CD4-positive, alpha-beta memory T cell (primary cell): ENCODE data around the gene HLA-F. TPM values are rescaled to one million over a fixed set of nuclear protein-coding genes. Genes with fewer than 3 reads are reported as not detected.

Experiments
- CTCF ChIA-PET: fragments of 350-600 bp; sonication (Branson Sonifier 250); formaldehyde crosslinking; loops from one replicate; lab custom pipeline; 2021; ENCODE audit warnings: inconsistent platforms; ENCODE audit not compliant: partially characterized antibody; lab: Charles Lee
- POLR2A ChIA-PET: fragments of 350-600 bp; sonication (Branson Sonifier 250); formaldehyde crosslinking; loops from one replicate; lab custom pipeline; 2021; ENCODE audit not compliant: partially characterized antibody; lab: Charles Lee
- DNase-seq, 5 donors: peaks; one replicate each; pipeline versions ENCODE4 v3.0.0 to v3.0.0-alpha.2; 2020 to 2022; ENCODE audit warnings: mixed read lengths in 1 of 5
- H3K27ac ChIP-seq: one replicate; pipeline ENCODE4 v1.7.0; 2013; ENCODE audit warnings: low read depth, low read length
- H3K27me3 ChIP-seq: 2 replicates; pipeline ENCODE4 v1.7.0; 2013; ENCODE audit warnings: mild to moderate bottlenecking, low read length, moderate library complexity; ENCODE audit not compliant: insufficient read depth
- H3K36me3 ChIP-seq: 2 replicates; pipeline ENCODE4 v1.7.0; 2013; ENCODE audit warnings: mild to moderate bottlenecking, low read length, moderate library complexity; ENCODE audit not compliant: insufficient read depth
- H3K4me1 ChIP-seq: 2 replicates; pipeline ENCODE4 v1.7.0; 2013; ENCODE audit warnings: mild to moderate bottlenecking, low read length, moderate library complexity; ENCODE audit not compliant: insufficient read depth
- H3K4me3 ChIP-seq, 2 donors: one replicate each; pipeline ENCODE4 v1.7.0; 2013; ENCODE audit warnings: low read length in 2 of 2, mild to moderate bottlenecking in 1 of 2
- H3K9me3 ChIP-seq, 2 donors: one replicate each; pipeline ENCODE4 v1.7.0; 2013; ENCODE audit warnings: low read length in 2 of 2, control low read depth in 1 of 2; ENCODE audit not compliant: control insufficient read depth in 1 of 2
- H3K27ac Mint-ChIP-seq, 7 donors: one replicate each; pipeline ENCODE4 v1.8.0; 2020 to 2021; ENCODE audit warnings: mixed read lengths in 7 of 7, mild to moderate bottlenecking in 6 of 7, inconsistent platforms in 3 of 7, moderate library complexity in 3 of 7
- H3K27me3 Mint-ChIP-seq, 2 donors: one replicate each; pipeline ENCODE4 v1.8.0; 2020 to 2021; ENCODE audit warnings: mixed read lengths in 2 of 2
- H3K36me3 Mint-ChIP-seq, 2 donors: one replicate each; pipeline ENCODE4 v1.8.0; 2020 to 2021; ENCODE audit warnings: mixed read lengths in 2 of 2, inconsistent platforms in 1 of 2, mild to moderate bottlenecking in 1 of 2
- H3K4me1 Mint-ChIP-seq, 4 donors: one replicate each; pipeline ENCODE4 v1.8.0; 2020 to 2021; ENCODE audit warnings: mixed read lengths in 4 of 4, mild to moderate bottlenecking in 1 of 4
- H3K4me3 Mint-ChIP-seq, 8 donors: one replicate each; pipeline ENCODE4 v1.8.0; 2020 to 2021; ENCODE audit warnings: mixed read lengths in 8 of 8, mild to moderate bottlenecking in 7 of 8, moderate library complexity in 6 of 8, inconsistent platforms in 3 of 8
- H3K9me3 Mint-ChIP-seq, 8 donors: one replicate each; pipeline ENCODE4 v1.8.0; 2020 to 2021; ENCODE audit warnings: mixed read lengths in 8 of 8, mild to moderate bottlenecking in 5 of 8, inconsistent platforms in 3 of 8, moderate library complexity in 1 of 8
- intact Hi-C: fragments of 100-400 bp; cut with micrococcal nuclease; formaldehyde crosslinking; loops from one replicate; pipeline ENCODE4 v1.15.1; 2023
- polyA plus RNA-seq, 2 donors: library from polyadenylated mRNA; unstranded; fragments of 300-500 nt; fragmentation: Illumina TruSeq; gene quantifications; one replicate each; pipeline ENCODE4 v1.2.3, GENCODE V29; 2021
- total RNA-seq, 2 experiments: library from RNA; stranded (reverse); gene quantifications; one replicate each; pipeline ENCODE4 v1.2.3, GENCODE V29; 2021

Gene HLA-F
- total and polyA plus RNA-seq, 4 experiments from 2014 or later, result 379 to 585 (median 495) TPM

GRCh38 chr6:29728173-29728874, 5.1 kb downstream of the HLA-F start:
- POLR2A ChIA-PET, result interaction anchor here (1.5 to 14.8 kb wide), 6 partner anchors 9 to 25 kb away, joined by 3 to 158 read pairs (median 8); no protein-coding TSS in a partner anchor
- Histone ChIP-seq H3K9me3 (no peaks in the 10 kb centered on the region), H3K27me3 (no peaks in the 10 kb centered on the region), H3K4me3 (no peak overlapping the region), H3K4me1 (peaks cover 53% of the 10 kb centered on the region), H3K27ac (peak overlapping the region; percentile 16), H3K36me3 (peaks cover 44% of the 10 kb centered on the region)
- peaks cover 45 to 51% of the 10 kb centered on the region in 2 donors for H3K36me3 Mint-ChIP-seq
- H3K9me3 Mint-ChIP-seq, result no peaks in the 10 kb centered on the region
- CTCF ChIA-PET, result interaction anchor here (0.7 to 3.9 kb wide), 9 partner anchors 8 to 285 kb away, joined by 3 to 31 read pairs (median 5); no protein-coding TSS in a partner anchor
- H3K4me3 Mint-ChIP-seq, result peak overlapping the region in 4 of 8 donors; percentile 28 to 98 (median 79)
- H3K4me1 Mint-ChIP-seq, result peaks cover 42 to 85% (median 61%) of the 10 kb centered on the region in 4 donors
- intact Hi-C loops, result no loop called here
- H3K27ac Mint-ChIP-seq, result peak overlapping the region; percentile 13 to 96 (median 75)
- H3K27me3 Mint-ChIP-seq, result no peaks in the 10 kb centered on the region
- peak in 1 of 5 donors; percentile 5 for DNase-seq

GRCh38 chr6:29728875-29729270, 5.6 kb downstream of the HLA-F start:
- H3K4me3 Mint-ChIP-seq, result peak overlapping the region in 1 of 8 donors; percentile 78
- peaks cover 44% of the 10 kb centered on the region for H3K36me3 ChIP-seq
- no peak for DNase-seq
- ChIA-PET POLR2A (interaction anchor here (2.0 to 14.8 kb wide), 4 partner anchors 9 to 24 kb away, joined by 8 to 158 read pairs (median 24); no protein-coding TSS in a partner anchor), CTCF (interaction anchor here (2.3 to 3.9 kb wide), 3 partner anchors 8 to 24 kb away, joined by 10 to 31 read pairs (median 14); no protein-coding TSS in a partner anchor)
- no peaks in the 10 kb centered on the region for H3K27me3 Mint-ChIP-seq
- peaks cover 53% of the 10 kb centered on the region for H3K4me1 ChIP-seq
- H3K36me3 Mint-ChIP-seq, result peaks cover 45 to 49% of the 10 kb centered on the region in 2 donors
- intact Hi-C loops, result no loop called here
- H3K4me1 Mint-ChIP-seq, result peaks cover 42 to 81% (median 61%) of the 10 kb centered on the region in 4 donors
- H3K27ac Mint-ChIP-seq, result peak overlapping the region in 4 of 7 donors; percentile 62 to 96 (median 76)
- no peak overlapping the region for H3K27ac ChIP-seq
- no peaks in the 10 kb centered on the region for H3K9me3 Mint-ChIP-seq
- H3K9me3 ChIP-seq, result no peaks in the 10 kb centered on the region
- no peak overlapping the region for H3K4me3 ChIP-seq
- no peaks in the 10 kb centered on the region for H3K27me3 ChIP-seq

DNA sequence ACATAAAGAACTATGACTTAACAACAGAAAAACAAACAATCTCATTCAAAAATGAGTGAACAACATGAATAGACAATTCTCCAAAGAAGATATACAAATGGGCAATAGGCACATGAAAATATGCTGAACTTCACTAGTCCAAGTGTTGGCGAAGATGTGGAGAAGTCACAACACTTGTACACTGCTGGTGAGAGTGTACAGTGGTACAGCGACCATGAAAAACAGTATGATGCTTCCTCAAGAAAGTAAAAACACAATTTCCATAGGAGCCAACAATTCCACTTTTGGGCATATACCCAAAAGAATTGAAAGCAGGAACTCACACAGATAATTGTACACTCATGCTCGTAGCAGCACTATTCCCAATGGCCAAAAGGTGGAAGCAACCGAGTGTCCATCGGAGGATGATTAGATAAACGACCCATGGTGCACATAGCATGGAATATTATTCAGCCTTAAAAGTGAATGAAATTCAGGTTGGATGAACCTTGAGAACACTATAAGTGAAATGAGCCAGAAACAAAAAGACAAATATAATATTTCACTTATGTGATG, 6.6 kb downstream of the HLA-F start:
- peaks cover 35 to 39% of the 10 kb centered on the region in 2 donors for H3K36me3 Mint-ChIP-seq

DNA sequence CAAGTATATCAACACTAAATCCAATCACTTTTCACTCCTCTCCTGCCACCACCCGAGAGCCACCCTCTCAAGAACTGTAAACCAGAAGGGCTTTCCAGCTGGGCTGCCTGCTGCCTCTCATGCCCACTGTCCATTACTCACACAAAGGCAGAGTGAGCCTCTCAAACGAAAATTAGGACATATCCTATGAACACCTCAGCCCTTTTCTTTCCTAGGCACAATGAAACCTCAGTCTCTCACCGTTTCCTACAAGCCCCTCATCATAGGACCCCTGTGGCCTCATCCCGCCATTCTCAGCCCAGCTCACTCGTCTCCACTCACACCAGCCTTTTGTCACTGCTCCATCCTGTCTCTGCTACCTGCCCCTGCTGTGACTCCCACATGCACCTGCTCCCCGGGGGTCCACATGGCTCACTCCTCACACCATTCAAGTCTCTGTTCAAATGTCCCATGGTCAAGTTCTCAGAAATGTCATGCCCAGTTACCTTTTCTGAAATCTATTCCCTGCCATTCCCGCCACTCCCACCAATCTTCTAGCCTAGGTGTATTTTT, 7.4 kb downstream of the HLA-F start:
- H3K4me3 ChIP-seq, result no peak overlapping the region
- H3K27me3 ChIP-seq, result no peaks in the 10 kb centered on the region
- ChIA-PET POLR2A (interaction anchor here (0.6 to 14.8 kb wide), 4 partner anchors 8 to 22 kb away, joined by 3 to 158 read pairs (median 51); no protein-coding TSS in a partner anchor), CTCF (interaction anchor here (0.7 kb wide), 1 partner anchor 81 kb away, joined by 3 read pairs; no protein-coding TSS in a partner anchor)
- H3K4me1 Mint-ChIP-seq, result peaks cover 40 to 73% (median 58%) of the 10 kb centered on the region in 4 donors
- H3K9me3 ChIP-seq, result no peaks in the 10 kb centered on the region
- peaks cover 27 to 31% of the 10 kb centered on the region in 2 donors for H3K36me3 Mint-ChIP-seq
- no peaks in the 10 kb centered on the region for H3K9me3 Mint-ChIP-seq
- H3K36me3 ChIP-seq, result peaks cover 28% of the 10 kb centered on the region
- no peaks in the 10 kb centered on the region for H3K27me3 Mint-ChIP-seq
- DNase-seq, result peak in 1 of 5 donors; percentile 13
- peaks cover 40% of the 10 kb centered on the region for H3K4me1 ChIP-seq
- H3K4me3 Mint-ChIP-seq, result no peak overlapping the region
- intact Hi-C loops, result no loop called here
- H3K27ac ChIP-seq, result no peak overlapping the region
- peak overlapping the region; percentile 13 to 80 (median 55) for H3K27ac Mint-ChIP-seq

More for the DNA sequence above, 6.6 kb downstream of the HLA-F start:
- Histone ChIP-seq H3K27me3 (no peaks in the 10 kb centered on the region), H3K36me3 (peaks cover 36% of the 10 kb centered on the region), H3K4me3 (no peak overlapping the region), H3K4me1 (peaks cover 48% of the 10 kb centered on the region), H3K27ac (no peak overlapping the region), H3K9me3 (no peaks in the 10 kb centered on the region)
- Mint-ChIP-seq H3K27ac (peak overlapping the region in 6 of 7 donors; percentile 1 to 81 (median 34)), H3K4me1 (peaks cover 44 to 80% (median 64%) of the 10 kb centered on the region in 4 donors), H3K27me3 (no peaks in the 10 kb centered on the region), H3K9me3 (no peaks in the 10 kb centered on the region), H3K4me3 (no peak overlapping the region)
- intact Hi-C loops, result no loop called here
- ChIA-PET POLR2A (interaction anchor here (1.0 to 14.8 kb wide), 3 partner anchors 13 to 22 kb away, joined by 3 to 158 read pairs (median 99); no protein-coding TSS in a partner anchor), CTCF (no interaction called here)
- DNase-seq, result no peak

- peaks cover 35 to 69% (median 53%) of the 10 kb centered on the region in 4 donors for H3K4me1 Mint-ChIP-seq
- no peaks in the 10 kb centered on the region for H3K27me3 ChIP-seq
- no peak overlapping the region for H3K4me3 Mint-ChIP-seq
- H3K4me1 ChIP-seq, result peaks cover 33% of the 10 kb centered on the region
- ChIA-PET CTCF (interaction anchor here (1.1 to 1.4 kb wide), 2 partner anchors 22 to 78 kb away, joined by 5 read pairs; no protein-coding TSS in a partner anchor), POLR2A (interaction anchor here (0.6 to 14.8 kb wide), 5 partner anchors 9 to 1795 kb away, joined by 3 to 158 read pairs (median 3); partner anchors contain the start of gene HLA-A)
- H3K36me3 ChIP-seq, result peaks cover 23% of the 10 kb centered on the region
- no peak overlapping the region for H3K4me3 ChIP-seq
- H3K27me3 Mint-ChIP-seq, result no peaks in the 10 kb centered on the region
- H3K36me3 Mint-ChIP-seq, result peaks cover 26 to 27% of the 10 kb centered on the region in 2 donors
- no peaks in the 10 kb centered on the region for H3K9me3 ChIP-seq
- DNase-seq, result no peak
- H3K27ac ChIP-seq, result no peak overlapping the region
- H3K9me3 Mint-ChIP-seq, result peaks cover 0 to 3% (median 0%) of the 10 kb centered on the region in 8 donors
- H3K27ac Mint-ChIP-seq, result peak overlapping the region in 3 of 7 donors; percentile 22 to 80 (median 47)
- intact Hi-C loops, result no loop called here
Measured at GRCh38 chr6:29731281-29731680, 8.0 kb downstream of the HLA-F start.

GRCh38 chr6:29733057-29733456, 9.8 kb downstream of the HLA-F start:
- Mint-ChIP-seq H3K4me3 (no peak overlapping the region), H3K27ac (no peak overlapping the region), H3K36me3 (peaks cover 9 to 10% of the 10 kb centered on the region in 2 donors), H3K27me3 (no peaks in the 10 kb centered on the region), H3K4me1 (peaks cover 22 to 51% (median 38%) of the 10 kb centered on the region in 4 donors), H3K9me3 (peaks cover 0 to 3% (median 0%) of the 10 kb centered on the region in 8 donors)
- no peak overlapping the region for H3K27ac ChIP-seq
- ChIA-PET POLR2A (interaction anchor here (0.6 to 14.8 kb wide), 4 partner anchors 14 to 102 kb away, joined by 3 to 158 read pairs (median 52); no protein-coding TSS in a partner anchor), CTCF (interaction anchor here (1.3 to 6.9 kb wide), 3 partner anchors 27 to 102 kb away, joined by 3 to 98 read pairs (median 15); no protein-coding TSS in a partner anchor)
- H3K36me3 ChIP-seq, result peaks cover 6% of the 10 kb centered on the region
- H3K27me3 ChIP-seq, result no peaks in the 10 kb centered on the region
- DNase-seq, result no peak
- no peaks in the 10 kb centered on the region for H3K9me3 ChIP-seq
- intact Hi-C loops, result no loop called here
- peaks cover 19% of the 10 kb centered on the region for H3K4me1 ChIP-seq
- H3K4me3 ChIP-seq, result no peak overlapping the region
